Measurements from ENCODE around the gene MEIOB.

The MEIOB gene

GRCh38 chr16:1793578-1794220 lies 78.3 kb downstream of the MEIOB start, which contains the start of gene IGFALS:
Gene IGFALS (minus strand): TSS chr16:1793705. CDS start chr16:1793652, 53 bp downstream.
- Histone ChIP-seq H3K4me1 (ENCODE audit: control insufficient read depth, insufficient read depth, low read length) (no peaks in the 10 kb centered on the region), H3K9me3 (replicated peaks; ENCODE audit: low read length) (peaks cover 4% of the 10 kb centered on the region), H3K36me3 (ENCODE audit: insufficient read depth, low read length) (peaks cover 6% of the 10 kb centered on the region), H3K27me3 (ENCODE audit: control insufficient read depth, insufficient read depth, low read length) (no peaks in the 10 kb centered on the region), H3K9ac (ENCODE audit: low read depth, low read length) (no peak within 1 kb of the TSS), H3K4me2 (ENCODE audit: low read length) (no peak within 1 kb of the TSS), H3K4me3 (ENCODE audit: low read length) (no peak within 1 kb of the TSS)

- Histone ChIP-seq H3K4me2 (ENCODE audit: low read length) (no peak overlapping the region), H3K4me3 (ENCODE audit: low read length) (no peak overlapping the region), H3K36me3 (ENCODE audit: insufficient read depth, low read length) (peaks cover 6% of the 10 kb centered on the region), H3K27me3 (ENCODE audit: control insufficient read depth, insufficient read depth, low read length) (no peaks in the 10 kb centered on the region), H3K9me3 (replicated peaks; ENCODE audit: low read length) (peaks cover 3% of the 10 kb centered on the region), H3K4me1 (ENCODE audit: control insufficient read depth, insufficient read depth, low read length) (no peaks in the 10 kb centered on the region), H3K9ac (ENCODE audit: low read depth, low read length) (no peak overlapping the region)
These were observed 79.0 kb downstream of the MEIOB start for GRCh38 chr16:1792836-1793577.

GRCh38 chr16:1791943-1792812 lies 79.8 kb downstream of the MEIOB start:
- Histone ChIP-seq H3K36me3 (ENCODE audit: insufficient read depth, low read length) (peaks cover 6% of the 10 kb centered on the region), H3K27me3 (ENCODE audit: control insufficient read depth, insufficient read depth, low read length) (no peaks in the 10 kb centered on the region), H3K4me1 (ENCODE audit: control insufficient read depth, insufficient read depth, low read length) (no peaks in the 10 kb centered on the region), H3K4me3 (ENCODE audit: low read length) (no peak overlapping the region), H3K9me3 (replicated peaks; ENCODE audit: low read length) (no peaks in the 10 kb centered on the region), H3K9ac (ENCODE audit: low read depth, low read length) (no peak overlapping the region), H3K4me2 (ENCODE audit: low read length) (no peak overlapping the region)

- no peak overlapping the region for H3K4me3 ChIP-seq (ENCODE audit: low read length)
- no peaks in the 10 kb centered on the region for H3K27me3 ChIP-seq (ENCODE audit: control insufficient read depth, insufficient read depth, low read length)
- no peak overlapping the region for H3K9ac ChIP-seq (ENCODE audit: low read depth, low read length)
- H3K36me3 ChIP-seq (ENCODE audit: insufficient read depth, low read length) = peaks cover 11% of the 10 kb centered on the region
- H3K4me2 ChIP-seq (ENCODE audit: low read length) = no peak overlapping the region
- no peaks in the 10 kb centered on the region for H3K9me3 ChIP-seq (replicated peaks; ENCODE audit: low read length)
- no peaks in the 10 kb centered on the region for H3K4me1 ChIP-seq (ENCODE audit: control insufficient read depth, insufficient read depth, low read length)
These were observed 80.6 kb downstream of the MEIOB start for GRCh38 chr16:1791256-1791942.

- H3K36me3 ChIP-seq (ENCODE audit: insufficient read depth, low read length) = peaks cover 14% of the 10 kb centered on the region
- H3K4me3 ChIP-seq (ENCODE audit: low read length) = no peak overlapping the region
- no peak overlapping the region for H3K9ac ChIP-seq (ENCODE audit: low read depth, low read length)
- no peaks in the 10 kb centered on the region for H3K4me1 ChIP-seq (ENCODE audit: control insufficient read depth, insufficient read depth, low read length)
- no peaks in the 10 kb centered on the region for H3K27me3 ChIP-seq (ENCODE audit: control insufficient read depth, insufficient read depth, low read length)
- H3K4me2 ChIP-seq (ENCODE audit: low read length) = no peak overlapping the region
- H3K9me3 ChIP-seq (replicated peaks; ENCODE audit: low read length) = no peaks in the 10 kb centered on the region
These were observed 81.2 kb downstream of the MEIOB start for GRCh38 chr16:1790611-1791255.

- no peak overlapping the region for H3K9ac ChIP-seq (ENCODE audit: low read depth, low read length)
- H3K4me2 ChIP-seq (ENCODE audit: low read length) = no peak overlapping the region
- no peaks in the 10 kb centered on the region for H3K4me1 ChIP-seq (ENCODE audit: control insufficient read depth, insufficient read depth, low read length)
- no peaks in the 10 kb centered on the region for H3K27me3 ChIP-seq (ENCODE audit: control insufficient read depth, insufficient read depth, low read length)
- H3K9me3 ChIP-seq (replicated peaks; ENCODE audit: low read length) = no peaks in the 10 kb centered on the region
- no peak overlapping the region for H3K4me3 ChIP-seq (ENCODE audit: low read length)
- peaks cover 14% of the 10 kb centered on the region for H3K36me3 ChIP-seq (ENCODE audit: insufficient read depth, low read length)
These were observed 81.7 kb downstream of the MEIOB start for GRCh38 chr16:1790261-1790610.

GRCh38 chr16:1789643-1790045 lies 82.3 kb downstream of the MEIOB start:
- Histone ChIP-seq H3K4me2 (ENCODE audit: low read length) (no peak overlapping the region), H3K27me3 (ENCODE audit: control insufficient read depth, insufficient read depth, low read length) (no peaks in the 10 kb centered on the region), H3K4me1 (ENCODE audit: control insufficient read depth, insufficient read depth, low read length) (no peaks in the 10 kb centered on the region), H3K9ac (ENCODE audit: low read depth, low read length) (no peak overlapping the region), H3K4me3 (ENCODE audit: low read length) (no peak overlapping the region), H3K36me3 (ENCODE audit: insufficient read depth, low read length) (peaks cover 14% of the 10 kb centered on the region), H3K9me3 (replicated peaks; ENCODE audit: low read length) (no peaks in the 10 kb centered on the region)

GRCh38 chr16:1788708-1789100 lies 83.3 kb downstream of the MEIOB start:
- no peak overlapping the region for H3K4me2 ChIP-seq (ENCODE audit: low read length)
- no peak overlapping the region for H3K9ac ChIP-seq (ENCODE audit: low read depth, low read length)
- no peaks in the 10 kb centered on the region for H3K27me3 ChIP-seq (ENCODE audit: control insufficient read depth, insufficient read depth, low read length)
- H3K9me3 ChIP-seq (replicated peaks; ENCODE audit: low read length) = no peaks in the 10 kb centered on the region
- H3K4me3 ChIP-seq (ENCODE audit: low read length) = no peak overlapping the region
- peaks cover 14% of the 10 kb centered on the region for H3K36me3 ChIP-seq (ENCODE audit: insufficient read depth, low read length)
- no peaks in the 10 kb centered on the region for H3K4me1 ChIP-seq (ENCODE audit: control insufficient read depth, insufficient read depth, low read length)

GRCh38 chr16:1788095-1788707 lies 83.8 kb downstream of the MEIOB start:
- H3K9ac ChIP-seq (ENCODE audit: low read depth, low read length) = no peak overlapping the region
- no peaks in the 10 kb centered on the region for H3K9me3 ChIP-seq (replicated peaks; ENCODE audit: low read length)
- H3K27me3 ChIP-seq (ENCODE audit: control insufficient read depth, insufficient read depth, low read length) = no peaks in the 10 kb centered on the region
- no peak overlapping the region for H3K4me3 ChIP-seq (ENCODE audit: low read length)
- H3K4me1 ChIP-seq (ENCODE audit: control insufficient read depth, insufficient read depth, low read length) = no peaks in the 10 kb centered on the region
- no peak overlapping the region for H3K4me2 ChIP-seq (ENCODE audit: low read length)
- H3K36me3 ChIP-seq (ENCODE audit: insufficient read depth, low read length) = peaks cover 14% of the 10 kb centered on the region

- Histone ChIP-seq H3K4me2 (ENCODE audit: low read length) (no peak overlapping the region), H3K4me3 (ENCODE audit: low read length) (no peak overlapping the region), H3K9ac (ENCODE audit: low read depth, low read length) (no peak overlapping the region), H3K36me3 (ENCODE audit: insufficient read depth, low read length) (peaks cover 14% of the 10 kb centered on the region), H3K9me3 (replicated peaks; ENCODE audit: low read length) (no peaks in the 10 kb centered on the region), H3K4me1 (ENCODE audit: control insufficient read depth, insufficient read depth, low read length) (no peaks in the 10 kb centered on the region), H3K27me3 (ENCODE audit: control insufficient read depth, insufficient read depth, low read length) (no peaks in the 10 kb centered on the region)
These were observed 84.5 kb downstream of the MEIOB start for GRCh38 chr16:1787322-1788094.
